ENCODE data around the gene TMEM82. TPM values are rescaled to one million over a fixed set of nuclear protein-coding genes. Genes with fewer than 3 reads are reported as not detected.
A peak's percentile ranks its signal among the peaks of the same experiment; 100 is the strongest.

TMEM82 gene
- total and polyA plus RNA-seq, 2 of the 13 experiments (the other 11 are each of a cell fraction or from before 2014, with no cell fraction given) = 0.24 to 0.97 TPM

DNA sequence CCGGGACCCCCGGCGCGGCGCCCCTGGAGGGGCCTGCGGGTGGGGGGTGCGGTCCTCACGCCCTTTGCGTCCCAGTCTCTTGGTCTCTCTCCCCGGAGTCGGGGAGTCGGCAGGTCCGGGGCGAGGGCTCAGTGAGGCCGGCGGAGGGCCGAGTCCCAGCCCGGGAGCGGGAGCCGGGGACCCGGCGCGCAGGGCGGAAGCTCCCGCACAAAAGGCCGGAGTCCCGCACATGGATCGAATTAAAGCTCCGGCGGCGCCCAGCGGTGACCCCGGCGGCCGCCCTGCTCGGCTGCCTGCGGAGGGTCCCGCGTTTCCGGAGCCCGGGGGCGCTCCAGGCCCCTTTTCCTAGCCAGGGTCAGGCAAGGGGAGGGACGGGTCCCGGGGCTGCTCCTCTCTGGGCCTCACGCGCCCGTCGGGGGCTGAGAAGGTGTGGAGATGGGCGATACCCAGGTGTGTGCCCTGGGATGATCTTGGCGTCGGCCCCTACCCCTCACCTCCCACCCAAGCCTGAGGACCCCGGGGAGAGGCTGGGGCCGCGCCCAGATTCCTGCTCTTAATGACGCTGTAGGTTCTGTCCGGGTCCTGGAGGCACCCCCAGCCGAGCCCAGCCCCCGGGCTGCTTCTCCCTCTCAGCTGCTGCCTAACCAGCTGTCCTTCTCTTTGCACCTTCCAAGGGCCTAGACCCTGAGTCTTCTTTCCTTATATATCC is 16.8 kb downstream of the TMEM82 start (continued):
- peak; percentile 94 for TF ChIP-seq ZNF777 (CRISPR knock-in tag; IDR thresholded peaks at IDR 0.05)
- TF ChIP-seq, protein P1, sequence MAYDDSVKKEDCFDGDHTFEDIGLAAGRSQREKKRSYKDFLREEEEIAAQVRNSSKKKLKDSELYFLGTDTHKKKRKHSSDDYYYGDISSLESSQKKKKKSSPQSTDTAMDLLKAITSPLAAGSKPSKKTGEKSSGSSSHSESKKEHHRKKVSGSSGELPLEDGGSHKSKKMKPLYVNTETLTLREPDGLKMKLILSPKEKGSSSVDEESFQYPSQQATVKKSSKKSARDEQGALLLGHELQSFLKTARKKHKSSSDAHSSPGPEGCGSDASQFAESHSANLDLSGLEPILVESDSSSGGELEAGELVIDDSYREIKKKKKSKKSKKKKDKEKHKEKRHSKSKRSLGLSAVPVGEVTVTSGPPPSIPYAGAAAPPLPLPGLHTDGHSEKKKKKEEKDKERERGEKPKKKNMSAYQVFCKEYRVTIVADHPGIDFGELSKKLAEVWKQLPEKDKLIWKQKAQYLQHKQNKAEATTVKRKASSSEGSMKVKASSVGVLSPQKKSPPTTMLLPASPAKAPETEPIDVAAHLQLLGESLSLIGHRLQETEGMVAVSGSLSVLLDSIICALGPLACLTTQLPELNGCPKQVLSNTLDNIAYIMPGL (CRISPR knock-in tag; IDR thresholded peaks at IDR 0.05; ENCODE audit: borderline replicate concordance in 1 of 2, low read depth in 1 of 2) = peak in 1 of 2 experiments; percentile 41; a peak in 2 of 4 replicates
- TF ChIP-seq, protein P2, sequence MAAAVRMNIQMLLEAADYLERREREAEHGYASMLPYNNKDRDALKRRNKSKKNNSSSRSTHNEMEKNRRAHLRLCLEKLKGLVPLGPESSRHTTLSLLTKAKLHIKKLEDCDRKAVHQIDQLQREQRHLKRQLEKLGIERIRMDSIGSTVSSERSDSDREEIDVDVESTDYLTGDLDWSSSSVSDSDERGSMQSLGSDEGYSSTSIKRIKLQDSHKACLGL (CRISPR knock-in tag; IDR thresholded peaks at IDR 0.05) = peak; percentile 83
- TF ChIP-seq, protein P3, sequence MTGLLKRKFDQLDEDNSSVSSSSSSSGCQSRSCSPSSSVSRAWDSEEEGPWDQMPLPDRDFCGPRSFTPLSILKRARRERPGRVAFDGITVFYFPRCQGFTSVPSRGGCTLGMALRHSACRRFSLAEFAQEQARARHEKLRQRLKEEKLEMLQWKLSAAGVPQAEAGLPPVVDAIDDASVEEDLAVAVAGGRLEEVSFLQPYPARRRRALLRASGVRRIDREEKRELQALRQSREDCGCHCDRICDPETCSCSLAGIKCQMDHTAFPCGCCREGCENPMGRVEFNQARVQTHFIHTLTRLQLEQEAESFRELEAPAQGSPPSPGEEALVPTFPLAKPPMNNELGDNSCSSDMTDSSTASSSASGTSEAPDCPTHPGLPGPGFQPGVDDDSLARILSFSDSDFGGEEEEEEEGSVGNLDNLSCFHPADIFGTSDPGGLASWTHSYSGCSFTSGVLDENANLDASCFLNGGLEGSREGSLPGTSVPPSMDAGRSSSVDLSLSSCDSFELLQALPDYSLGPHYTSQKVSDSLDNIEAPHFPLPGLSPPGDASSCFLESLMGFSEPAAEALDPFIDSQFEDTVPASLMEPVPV (CRISPR knock-in tag; IDR thresholded peaks at IDR 0.05) = peak; percentile 49; the same call in 1 of the 2 replicates
- TF ChIP-seq, protein P4, sequence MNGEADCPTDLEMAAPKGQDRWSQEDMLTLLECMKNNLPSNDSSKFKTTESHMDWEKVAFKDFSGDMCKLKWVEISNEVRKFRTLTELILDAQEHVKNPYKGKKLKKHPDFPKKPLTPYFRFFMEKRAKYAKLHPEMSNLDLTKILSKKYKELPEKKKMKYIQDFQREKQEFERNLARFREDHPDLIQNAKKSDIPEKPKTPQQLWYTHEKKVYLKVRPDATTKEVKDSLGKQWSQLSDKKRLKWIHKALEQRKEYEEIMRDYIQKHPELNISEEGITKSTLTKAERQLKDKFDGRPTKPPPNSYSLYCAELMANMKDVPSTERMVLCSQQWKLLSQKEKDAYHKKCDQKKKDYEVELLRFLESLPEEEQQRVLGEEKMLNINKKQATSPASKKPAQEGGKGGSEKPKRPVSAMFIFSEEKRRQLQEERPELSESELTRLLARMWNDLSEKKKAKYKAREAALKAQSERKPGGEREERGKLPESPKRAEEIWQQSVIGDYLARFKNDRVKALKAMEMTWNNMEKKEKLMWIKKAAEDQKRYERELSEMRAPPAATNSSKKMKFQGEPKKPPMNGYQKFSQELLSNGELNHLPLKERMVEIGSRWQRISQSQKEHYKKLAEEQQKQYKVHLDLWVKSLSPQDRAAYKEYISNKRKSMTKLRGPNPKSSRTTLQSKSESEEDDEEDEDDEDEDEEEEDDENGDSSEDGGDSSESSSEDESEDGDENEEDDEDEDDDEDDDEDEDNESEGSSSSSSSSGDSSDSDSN (CRISPR knock-in tag; IDR thresholded peaks at IDR 0.05) = peak; percentile 73
- TF ChIP-seq, protein P5, sequence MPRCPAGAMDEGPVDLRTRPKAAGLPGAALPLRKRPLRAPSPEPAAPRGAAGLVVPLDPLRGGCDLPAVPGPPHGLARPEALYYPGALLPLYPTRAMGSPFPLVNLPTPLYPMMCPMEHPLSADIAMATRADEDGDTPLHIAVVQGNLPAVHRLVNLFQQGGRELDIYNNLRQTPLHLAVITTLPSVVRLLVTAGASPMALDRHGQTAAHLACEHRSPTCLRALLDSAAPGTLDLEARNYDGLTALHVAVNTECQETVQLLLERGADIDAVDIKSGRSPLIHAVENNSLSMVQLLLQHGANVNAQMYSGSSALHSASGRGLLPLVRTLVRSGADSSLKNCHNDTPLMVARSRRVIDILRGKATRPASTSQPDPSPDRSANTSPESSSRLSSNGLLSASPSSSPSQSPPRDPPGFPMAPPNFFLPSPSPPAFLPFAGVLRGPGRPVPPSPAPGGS (CRISPR knock-in tag; IDR thresholded peaks at IDR 0.05) = 0 out of 2 replicates have a peak, but pooled peaks have one; percentile 21
- TF ChIP-seq ZFX (CRISPR knock-in tag; IDR thresholded peaks at IDR 0.05; ENCODE audit: low read depth) = peak; percentile 64
- 0 out of 2 replicates have a peak, but pooled peaks have one; percentile 42 for TF ChIP-seq KDM2A (CRISPR knock-in tag; IDR thresholded peaks at IDR 0.05; ENCODE audit: borderline replicate concordance, low read depth)
- TF ChIP-seq, protein P6, sequence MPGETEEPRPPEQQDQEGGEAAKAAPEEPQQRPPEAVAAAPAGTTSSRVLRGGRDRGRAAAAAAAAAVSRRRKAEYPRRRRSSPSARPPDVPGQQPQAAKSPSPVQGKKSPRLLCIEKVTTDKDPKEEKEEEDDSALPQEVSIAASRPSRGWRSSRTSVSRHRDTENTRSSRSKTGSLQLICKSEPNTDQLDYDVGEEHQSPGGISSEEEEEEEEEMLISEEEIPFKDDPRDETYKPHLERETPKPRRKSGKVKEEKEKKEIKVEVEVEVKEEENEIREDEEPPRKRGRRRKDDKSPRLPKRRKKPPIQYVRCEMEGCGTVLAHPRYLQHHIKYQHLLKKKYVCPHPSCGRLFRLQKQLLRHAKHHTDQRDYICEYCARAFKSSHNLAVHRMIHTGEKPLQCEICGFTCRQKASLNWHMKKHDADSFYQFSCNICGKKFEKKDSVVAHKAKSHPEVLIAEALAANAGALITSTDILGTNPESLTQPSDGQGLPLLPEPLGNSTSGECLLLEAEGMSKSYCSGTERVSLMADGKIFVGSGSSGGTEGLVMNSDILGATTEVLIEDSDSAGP (CRISPR knock-in tag; IDR thresholded peaks at IDR 0.05; ENCODE audit: borderline replicate concordance) = peak; percentile 51; the same call in 1 of the 2 replicates
- TF ChIP-seq, protein P7, sequence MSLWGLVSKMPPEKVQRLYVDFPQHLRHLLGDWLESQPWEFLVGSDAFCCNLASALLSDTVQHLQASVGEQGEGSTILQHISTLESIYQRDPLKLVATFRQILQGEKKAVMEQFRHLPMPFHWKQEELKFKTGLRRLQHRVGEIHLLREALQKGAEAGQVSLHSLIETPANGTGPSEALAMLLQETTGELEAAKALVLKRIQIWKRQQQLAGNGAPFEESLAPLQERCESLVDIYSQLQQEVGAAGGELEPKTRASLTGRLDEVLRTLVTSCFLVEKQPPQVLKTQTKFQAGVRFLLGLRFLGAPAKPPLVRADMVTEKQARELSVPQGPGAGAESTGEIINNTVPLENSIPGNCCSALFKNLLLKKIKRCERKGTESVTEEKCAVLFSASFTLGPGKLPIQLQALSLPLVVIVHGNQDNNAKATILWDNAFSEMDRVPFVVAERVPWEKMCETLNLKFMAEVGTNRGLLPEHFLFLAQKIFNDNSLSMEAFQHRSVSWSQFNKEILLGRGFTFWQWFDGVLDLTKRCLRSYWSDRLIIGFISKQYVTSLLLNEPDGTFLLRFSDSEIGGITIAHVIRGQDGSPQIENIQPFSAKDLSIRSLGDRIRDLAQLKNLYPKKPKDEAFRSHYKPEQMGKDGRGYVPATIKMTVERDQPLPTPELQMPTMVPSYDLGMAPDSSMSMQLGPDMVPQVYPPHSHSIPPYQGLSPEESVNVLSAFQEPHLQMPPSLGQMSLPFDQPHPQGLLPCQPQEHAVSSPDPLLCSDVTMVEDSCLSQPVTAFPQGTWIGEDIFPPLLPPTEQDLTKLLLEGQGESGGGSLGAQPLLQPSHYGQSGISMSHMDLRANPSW (CRISPR knock-in tag; IDR thresholded peaks at IDR 0.05; ENCODE audit: borderline replicate concordance) = no peak
- TF ChIP-seq AGO2 (optimal IDR thresholded peaks at IDR 0.05; ENCODE audit: low read depth, low read length) = peak; percentile 29
